ENCODE measurements around the gene FBN2. TPM values are rescaled to one million over a fixed set of nuclear protein-coding genes. Genes with fewer than 3 reads are reported as not detected.

The FBN2 gene
- total RNA-seq, 4 donors from 2014 or later, result 5.3 to 19.4 (median 7.5) TPM

DNA sequence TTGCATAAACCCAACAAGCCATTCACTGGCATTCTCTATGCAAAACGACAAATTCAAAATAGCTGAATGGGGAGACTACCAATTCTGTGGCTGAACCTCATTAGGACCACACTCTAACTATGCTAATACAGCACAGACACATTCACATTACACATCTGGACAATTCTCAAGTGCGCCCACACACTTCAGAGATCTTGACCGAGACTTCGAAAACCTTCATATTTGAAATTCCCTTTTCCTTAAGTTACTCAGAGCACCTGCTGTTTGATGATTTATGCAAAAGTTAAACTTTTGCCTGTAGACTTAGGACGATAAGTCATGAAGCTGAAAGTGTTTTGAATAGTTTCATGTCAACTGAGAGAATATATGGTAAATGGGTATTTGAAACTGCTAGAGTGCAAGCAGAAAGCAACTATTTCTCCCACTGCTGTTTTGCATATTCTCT, 111.9 kb downstream of the FBN2 start:
- 43 to 79% methylated on average over 5 of the region's 5 CpGs for WGBS, 2 donors (ENCODE audit: low coverage in 1 of 2)
- no peaks in the 10 kb centered on the region for H3K27me3 ChIP-seq
- H3K27ac ChIP-seq, result no peak overlapping the region
- no peaks in the 10 kb centered on the region for H3K9me3 ChIP-seq
- H3K4me1 ChIP-seq, result peaks cover 0 to 7% (median 0%) of the 10 kb centered on the region in 3 donors
- TF ChIP-seq, protein P1, sequence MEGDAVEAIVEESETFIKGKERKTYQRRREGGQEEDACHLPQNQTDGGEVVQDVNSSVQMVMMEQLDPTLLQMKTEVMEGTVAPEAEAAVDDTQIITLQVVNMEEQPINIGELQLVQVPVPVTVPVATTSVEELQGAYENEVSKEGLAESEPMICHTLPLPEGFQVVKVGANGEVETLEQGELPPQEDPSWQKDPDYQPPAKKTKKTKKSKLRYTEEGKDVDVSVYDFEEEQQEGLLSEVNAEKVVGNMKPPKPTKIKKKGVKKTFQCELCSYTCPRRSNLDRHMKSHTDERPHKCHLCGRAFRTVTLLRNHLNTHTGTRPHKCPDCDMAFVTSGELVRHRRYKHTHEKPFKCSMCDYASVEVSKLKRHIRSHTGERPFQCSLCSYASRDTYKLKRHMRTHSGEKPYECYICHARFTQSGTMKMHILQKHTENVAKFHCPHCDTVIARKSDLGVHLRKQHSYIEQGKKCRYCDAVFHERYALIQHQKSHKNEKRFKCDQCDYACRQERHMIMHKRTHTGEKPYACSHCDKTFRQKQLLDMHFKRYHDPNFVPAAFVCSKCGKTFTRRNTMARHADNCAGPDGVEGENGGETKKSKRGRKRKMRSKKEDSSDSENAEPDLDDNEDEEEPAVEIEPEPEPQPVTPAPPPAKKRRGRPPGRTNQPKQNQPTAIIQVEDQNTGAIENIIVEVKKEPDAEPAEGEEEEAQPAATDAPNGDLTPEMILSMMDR (IDR thresholded peaks at IDR 0.05), result no peak
- TF ChIP-seq POLR2AphosphoS5 (IDR thresholded peaks at IDR 0.05) (no peak), POLR2A (IDR thresholded peaks at IDR 0.05) (no peak), EP300 (IDR thresholded peaks at IDR 0.05) (no peak)
- no peak overlapping the region for H3K4me3 ChIP-seq
- ATAC-seq, result no peak
- no peaks in the 10 kb centered on the region for H3K36me3 ChIP-seq

DNA sequence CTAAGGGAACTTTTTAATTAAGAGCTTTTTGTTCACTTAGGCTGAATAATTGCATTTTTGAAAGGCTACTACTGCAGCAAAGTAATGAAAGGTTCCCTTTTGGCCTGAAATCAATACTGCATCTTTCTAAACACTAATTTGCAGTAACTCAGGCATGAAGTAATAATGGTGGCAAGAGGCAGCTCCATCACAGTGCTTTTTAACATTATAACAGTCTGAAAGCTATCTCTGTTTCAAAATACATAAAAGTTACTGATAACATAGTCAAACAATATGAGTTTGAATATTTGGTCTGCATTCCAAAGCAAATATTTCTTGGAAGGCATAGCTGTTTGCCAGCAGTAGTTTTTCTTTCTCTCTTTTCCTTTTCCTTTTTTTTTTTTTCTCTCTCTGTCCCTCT, 113.4 kb downstream of the FBN2 start:
- no peak for ATAC-seq
- Histone ChIP-seq H3K4me1 (peaks cover 0 to 7% (median 0%) of the 10 kb centered on the region in 3 donors), H3K27me3 (no peaks in the 10 kb centered on the region), H3K4me3 (no peak overlapping the region), H3K36me3 (no peaks in the 10 kb centered on the region), H3K9me3 (no peaks in the 10 kb centered on the region), H3K27ac (no peak overlapping the region)
- TF ChIP-seq POLR2AphosphoS5 (IDR thresholded peaks at IDR 0.05) (no peak), EP300 (IDR thresholded peaks at IDR 0.05) (no peak), POLR2A (IDR thresholded peaks at IDR 0.05) (no peak)
- TF ChIP-seq, protein P1 (IDR thresholded peaks at IDR 0.05), result no peak

DNA sequence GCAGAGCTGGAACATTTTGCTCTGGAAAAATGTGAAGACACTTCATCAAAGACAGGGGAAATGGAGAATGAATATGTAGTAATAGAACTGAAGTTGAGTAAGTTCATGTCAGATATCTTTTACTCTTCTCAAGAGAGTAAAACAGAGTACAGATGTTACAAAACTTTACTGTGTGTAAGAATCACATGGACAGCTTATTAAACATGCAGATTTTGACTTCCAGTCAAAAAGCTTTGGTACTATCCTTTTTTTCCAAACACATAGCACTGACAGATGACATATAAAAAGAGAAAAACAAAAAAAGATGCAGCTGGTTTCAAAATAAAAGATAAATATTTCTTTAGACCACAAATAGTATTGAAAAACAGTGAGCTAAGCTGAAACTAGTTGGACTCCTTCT, 115.4 kb downstream of the FBN2 start:
- ATAC-seq, result no peak
- H3K4me3 ChIP-seq, result no peak overlapping the region
- H3K27me3 ChIP-seq, result no peaks in the 10 kb centered on the region
- no peak overlapping the region for H3K27ac ChIP-seq
- no peak for TF ChIP-seq POLR2AphosphoS5 (IDR thresholded peaks at IDR 0.05)
- TF ChIP-seq POLR2A (IDR thresholded peaks at IDR 0.05), result no peak
- TF ChIP-seq EP300 (IDR thresholded peaks at IDR 0.05), result no peak
- peaks cover 0 to 7% (median 0%) of the 10 kb centered on the region in 3 donors for H3K4me1 ChIP-seq
- no peaks in the 10 kb centered on the region for H3K9me3 ChIP-seq
- no peaks in the 10 kb centered on the region for H3K36me3 ChIP-seq

DNA sequence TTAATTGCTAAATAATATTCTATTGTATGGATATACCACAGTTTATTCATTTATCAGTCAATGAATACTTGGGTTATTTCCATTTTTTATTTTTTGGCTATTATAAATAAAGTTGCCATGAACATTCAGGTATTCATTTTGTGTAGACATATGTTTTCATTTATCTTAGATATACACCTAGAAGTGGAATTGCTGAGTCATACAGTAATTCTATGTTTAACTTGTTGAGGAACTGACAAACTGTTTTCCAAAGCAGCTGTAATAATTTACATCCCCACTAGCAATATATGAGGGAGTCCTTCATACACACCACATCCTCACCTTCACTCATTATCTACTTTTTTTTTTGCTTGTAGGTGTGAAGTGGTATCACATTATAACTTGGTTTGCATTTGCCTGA, 123.6 kb downstream of the FBN2 start:
- ATAC-seq, result no peak
- Histone ChIP-seq H3K36me3 (no peaks in the 10 kb centered on the region), H3K4me3 (no peak overlapping the region), H3K9me3 (no peaks in the 10 kb centered on the region), H3K27me3 (no peaks in the 10 kb centered on the region), H3K4me1 (peaks cover 0 to 4% (median 0%) of the 10 kb centered on the region in 3 donors), H3K27ac (no peak overlapping the region)
- TF ChIP-seq, protein P1 (IDR thresholded peaks at IDR 0.05), result no peak

DNA sequence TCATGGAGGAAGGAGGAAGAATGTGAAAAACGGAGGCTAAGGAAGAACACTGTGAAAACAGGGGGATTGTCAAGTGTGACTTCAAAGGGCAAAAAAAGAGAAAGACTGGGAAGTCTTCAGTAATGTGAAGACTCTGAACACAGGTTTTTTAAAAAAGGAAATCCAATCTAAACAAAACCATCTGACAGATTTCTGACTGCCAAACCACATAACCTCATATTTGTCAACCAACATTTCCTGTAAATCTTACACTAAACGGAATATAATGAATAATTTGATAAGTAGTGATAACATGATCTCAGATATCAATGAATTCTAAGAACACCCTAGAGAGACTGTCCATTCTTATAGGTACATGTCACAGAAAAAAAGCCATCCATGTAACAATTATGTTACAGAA, 124.7 kb downstream of the FBN2 start:
- ATAC-seq, result no peak
- Histone ChIP-seq H3K36me3 (no peaks in the 10 kb centered on the region), H3K4me1 (peaks cover 0 to 8% (median 0%) of the 10 kb centered on the region in 3 donors), H3K4me3 (no peak overlapping the region), H3K27me3 (no peaks in the 10 kb centered on the region), H3K27ac (no peak overlapping the region), H3K9me3 (no peaks in the 10 kb centered on the region)
- WGBS, 2 donors (ENCODE audit: low coverage in 1 of 2), result 30 to 58% methylated on average over 2 of the region's 2 CpGs
- no peak for TF ChIP-seq POLR2A (IDR thresholded peaks at IDR 0.05)
- no peak for TF ChIP-seq EP300 (IDR thresholded peaks at IDR 0.05)
- TF ChIP-seq POLR2AphosphoS5 (IDR thresholded peaks at IDR 0.05), result no peak

DNA sequence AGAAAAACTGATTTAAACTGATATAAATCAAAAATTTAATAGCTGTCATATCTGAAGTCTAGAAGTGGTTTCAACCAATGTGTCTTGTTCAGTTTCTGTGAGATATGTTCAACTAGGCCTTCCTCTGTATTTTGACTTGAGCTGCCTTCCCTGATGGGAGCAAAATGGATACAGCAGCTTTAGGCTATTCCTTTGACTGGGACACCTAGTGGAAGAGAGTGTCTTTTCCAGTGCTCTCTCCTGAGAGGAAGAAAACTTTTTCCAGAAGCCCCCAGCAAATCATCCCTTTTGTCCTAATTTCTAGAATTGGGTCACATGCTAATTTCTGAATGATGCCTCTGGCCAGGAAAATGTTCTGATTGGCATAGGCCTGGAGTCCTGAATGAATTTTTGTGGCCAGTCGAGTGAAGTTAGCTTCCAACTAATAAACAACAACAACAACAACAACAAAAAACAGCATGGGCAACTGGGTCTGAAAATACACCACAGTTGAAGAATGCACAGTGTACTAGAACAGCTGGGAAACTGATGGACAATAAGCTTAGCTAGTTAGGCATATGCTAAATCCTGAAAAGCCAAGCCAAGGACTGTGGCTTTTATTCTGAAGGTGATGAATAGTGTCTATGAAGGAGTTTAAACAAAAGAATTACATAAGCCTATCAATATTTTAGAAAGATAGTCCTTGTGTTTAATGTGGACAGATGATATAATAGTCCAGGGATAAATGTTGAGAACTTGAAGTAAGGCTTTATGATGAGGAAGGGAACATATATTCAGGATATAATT, 125.7 kb downstream of the FBN2 start:
- peaks cover 0 to 12% (median 0%) of the 10 kb centered on the region in 3 donors for H3K4me1 ChIP-seq
- WGBS, 2 donors (ENCODE audit: low coverage in 1 of 2), result 86% methylated on average over 1 of the region's 1 CpG; no CpG with 5 or more reads in 1 of the 2 donors
- H3K36me3 ChIP-seq, result no peaks in the 10 kb centered on the region
- no peak for ATAC-seq
- no peak overlapping the region for H3K27ac ChIP-seq
- no peak overlapping the region for H3K4me3 ChIP-seq
- TF ChIP-seq POLR2A (IDR thresholded peaks at IDR 0.05) (no peak), POLR2AphosphoS5 (IDR thresholded peaks at IDR 0.05) (no peak), EP300 (IDR thresholded peaks at IDR 0.05) (no peak)
- TF ChIP-seq, protein P1 (IDR thresholded peaks at IDR 0.05), result no peak
- no peaks in the 10 kb centered on the region for H3K27me3 ChIP-seq
- no peaks in the 10 kb centered on the region for H3K9me3 ChIP-seq
